Lung (tissue), 12 donors: ENCODE measurements around the gene SLC9C1. TPM values are rescaled to one million over a fixed set of nuclear protein-coding genes. Genes with fewer than 3 reads are reported as not detected.

Experiments
- ATAC-seq: fragments of 200-7000 bp; cut with Tn5 transposase; one replicate; pipeline ENCODE4 v1.9.1; 2020; ENCODE audit warnings: moderate number of reproducible peaks; ENCODE audit not compliant: insufficient read depth, low FRiP score
- DNase-seq, 3 donors: peaks; one replicate each; pipeline ENCODE4 v3.0.0-alpha.2; 2013 to 2017
- H3K27ac ChIP-seq, 2 donors: one replicate each; pipeline ENCODE4 v1.5.1; 2013; ENCODE audit warnings: mild to moderate bottlenecking in 2 of 2, moderate library complexity in 2 of 2, control low read depth in 1 of 2, inconsistent platforms in 1 of 2, low read depth in 1 of 2, low read length in 1 of 2
- H3K27me3 ChIP-seq, 3 donors: one replicate each; pipeline ENCODE4 v1.5.1; 2013; ENCODE audit warnings: low read length in 2 of 3; ENCODE audit not compliant: control insufficient read depth in 3 of 3, insufficient read depth in 3 of 3
- H3K36me3 ChIP-seq, 4 donors: one replicate each; pipeline ENCODE4 v1.5.1; 2013; ENCODE audit warnings: low read length in 4 of 4, mild to moderate bottlenecking in 1 of 4, moderate library complexity in 1 of 4; ENCODE audit not compliant: control insufficient read depth in 4 of 4, insufficient read depth in 4 of 4
- H3K4me1 ChIP-seq, 5 donors: one replicate each; pipeline ENCODE4 v1.5.1; 2013; ENCODE audit warnings: low read length in 5 of 5, mild to moderate bottlenecking in 2 of 5, moderate library complexity in 1 of 5; ENCODE audit not compliant: control insufficient read depth in 5 of 5, insufficient read depth in 5 of 5
- H3K4me3 ChIP-seq: one replicate; pipeline ENCODE4 v1.5.1; 2013; ENCODE audit warnings: mild to moderate bottlenecking, control low read depth, moderate library complexity
- H3K9ac ChIP-seq, 2 donors: one replicate each; pipeline ENCODE4 v1.5.1; 2013; ENCODE audit warnings: low read length in 2 of 2, control low read depth in 1 of 2; ENCODE audit not compliant: insufficient read depth in 1 of 2
- H3K9me3 ChIP-seq, 4 donors: one replicate each; pipeline ENCODE4 v1.5.1; 2013; ENCODE audit warnings: low read length in 3 of 4, mild to moderate bottlenecking in 1 of 4, moderate library complexity in 1 of 4; ENCODE audit not compliant: control insufficient read depth in 4 of 4, insufficient read depth in 3 of 4
- WGBS, 2 donors: extraction: QIAGEN DNeasy Blood & Tissue Kit; methylation state at CpG; one replicate each; pipeline ENCODE4 v1.1.7; 2013; 5-methylcytosine and 5-hydroxymethylcytosine counted together
- polyA plus RNA-seq, 2 donors: library from polyadenylated mRNA; stranded (reverse); fragments of 200-250 nt; gene quantifications; one replicate each; pipeline ENCODE4 v1.2.1, GENCODE V29; 2013
- total RNA-seq, 2 donors: library from RNA; depleted of rRNA in 1 of 2; stranded (reverse); fragments of >200 nt in 1 of 2; gene quantifications; one replicate each; pipeline ENCODE4 v1.2.1, GENCODE V29; 2014 to 2021
- TF ChIP-seq, protein P1 (sequence below): IDR thresholded peaks from 2 replicates; pipeline ENCODE4 v1.5.1; 2012; ENCODE audit warnings: mild to moderate bottlenecking; ENCODE audit errors: control extremely low read depth, extremely low read depth
- donor health status: control.
- donor health status: control.
- donor health status: Bipolar disorder and iron deficiency.
- donor health status: healthy.
- donor health status: DM: yes; HTN: yes; CAD: no.

Gene SLC9C1
- total and polyA plus RNA-seq, 4 donors = 0.12 to 0.28 TPM; not detected in 2

GRCh38 chr3:112132554-112132953 lies 161.5 kb downstream of the SLC9C1 start:
- no peaks in the 10 kb centered on the region for H3K9me3 ChIP-seq
- no peaks in the 10 kb centered on the region for H3K27me3 ChIP-seq
- no peak for DNase-seq
- no peak overlapping the region for H3K9ac ChIP-seq
- H3K36me3 ChIP-seq = peaks cover 0 to 1% (median 0%) of the 10 kb centered on the region in 4 donors
- WGBS, 2 donors = 77 to 92% methylated on average over 1 of the region's 1 CpG
- TF ChIP-seq, protein P1, sequence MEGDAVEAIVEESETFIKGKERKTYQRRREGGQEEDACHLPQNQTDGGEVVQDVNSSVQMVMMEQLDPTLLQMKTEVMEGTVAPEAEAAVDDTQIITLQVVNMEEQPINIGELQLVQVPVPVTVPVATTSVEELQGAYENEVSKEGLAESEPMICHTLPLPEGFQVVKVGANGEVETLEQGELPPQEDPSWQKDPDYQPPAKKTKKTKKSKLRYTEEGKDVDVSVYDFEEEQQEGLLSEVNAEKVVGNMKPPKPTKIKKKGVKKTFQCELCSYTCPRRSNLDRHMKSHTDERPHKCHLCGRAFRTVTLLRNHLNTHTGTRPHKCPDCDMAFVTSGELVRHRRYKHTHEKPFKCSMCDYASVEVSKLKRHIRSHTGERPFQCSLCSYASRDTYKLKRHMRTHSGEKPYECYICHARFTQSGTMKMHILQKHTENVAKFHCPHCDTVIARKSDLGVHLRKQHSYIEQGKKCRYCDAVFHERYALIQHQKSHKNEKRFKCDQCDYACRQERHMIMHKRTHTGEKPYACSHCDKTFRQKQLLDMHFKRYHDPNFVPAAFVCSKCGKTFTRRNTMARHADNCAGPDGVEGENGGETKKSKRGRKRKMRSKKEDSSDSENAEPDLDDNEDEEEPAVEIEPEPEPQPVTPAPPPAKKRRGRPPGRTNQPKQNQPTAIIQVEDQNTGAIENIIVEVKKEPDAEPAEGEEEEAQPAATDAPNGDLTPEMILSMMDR = no peak
- H3K4me1 ChIP-seq = peaks cover 0 to 3% (median 0%) of the 10 kb centered on the region in 5 donors
- no peak overlapping the region for H3K4me3 ChIP-seq
- no peak overlapping the region for H3K27ac ChIP-seq
- ATAC-seq = no peak

DNA sequence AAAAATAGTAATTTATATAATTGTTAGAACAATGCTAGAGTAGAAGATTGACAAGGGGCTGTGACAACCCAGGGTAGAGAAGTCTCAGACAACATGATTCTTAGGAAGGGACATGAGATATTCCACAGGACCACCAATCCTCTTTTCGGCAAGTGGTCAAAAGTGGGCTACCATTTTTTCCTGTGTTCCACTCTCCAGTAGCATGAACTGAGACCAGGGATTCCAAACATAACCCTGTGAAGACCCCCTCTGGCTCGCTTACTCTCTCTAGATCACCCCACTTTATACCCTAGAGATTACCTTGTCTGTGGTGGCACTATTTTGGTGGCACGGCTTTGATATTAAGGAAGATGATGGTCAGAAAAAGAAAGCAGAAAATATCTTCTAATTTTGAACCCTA lies 161.9 kb downstream of the SLC9C1 start:
- Histone ChIP-seq H3K36me3 (peaks cover 0 to 1% (median 0%) of the 10 kb centered on the region in 4 donors), H3K27ac (no peak overlapping the region), H3K4me3 (no peak overlapping the region), H3K9ac (no peak overlapping the region), H3K9me3 (no peaks in the 10 kb centered on the region), H3K27me3 (no peaks in the 10 kb centered on the region), H3K4me1 (peaks cover 0 to 3% (median 0%) of the 10 kb centered on the region in 5 donors)
- 93 to 97% methylated on average over 3 of the region's 3 CpGs for WGBS, 2 donors
- no peak for ATAC-seq
- TF ChIP-seq, protein P1 = no peak
- DNase-seq = no peak

- no peak for ATAC-seq
- WGBS, 2 donors = 92 to 99% methylated on average over 3 of the region's 3 CpGs
- no peaks in the 10 kb centered on the region for H3K27me3 ChIP-seq
These were observed 162.9 kb downstream of the SLC9C1 start for GRCh38 chr3:112131111-112131510.

GRCh38 chr3:112130638-112130993 lies 163.4 kb downstream of the SLC9C1 start:
- Histone ChIP-seq H3K27ac (no peak overlapping the region), H3K4me1 (peaks cover 0 to 5% (median 0%) of the 10 kb centered on the region in 5 donors), H3K9ac (no peak overlapping the region), H3K27me3 (no peaks in the 10 kb centered on the region), H3K36me3 (peaks cover 0 to 1% (median 0%) of the 10 kb centered on the region in 4 donors), H3K4me3 (no peak overlapping the region), H3K9me3 (no peaks in the 10 kb centered on the region)
- TF ChIP-seq, protein P1 = no peak
- ATAC-seq (no peak), DNase-seq (no peak)
- 81 to 87% methylated on average over 3 of the region's 3 CpGs for WGBS, 2 donors

More at GRCh38 chr3:112131111-112131510, 162.9 kb downstream of the SLC9C1 start:
- no peaks in the 10 kb centered on the region for H3K9me3 ChIP-seq
- peaks cover 0 to 1% (median 0%) of the 10 kb centered on the region in 4 donors for H3K36me3 ChIP-seq
- peaks cover 0 to 5% (median 0%) of the 10 kb centered on the region in 5 donors for H3K4me1 ChIP-seq
- H3K27ac ChIP-seq = no peak overlapping the region
- DNase-seq = no peak
- H3K4me3 ChIP-seq = no peak overlapping the region
- TF ChIP-seq, protein P1 = no peak
- no peak overlapping the region for H3K9ac ChIP-seq
